ENCODE results near the gene CD3E. TPM values are rescaled to one million over a fixed set of nuclear protein-coding genes. Genes with fewer than 3 reads are reported as not detected.

Gene CD3E
- total and polyA plus RNA-seq, 3 experiments from 2014 or later: 534 to 1,158 (median 541) TPM

- H3K27me3 ChIP-seq (ENCODE audit: insufficient read depth, low read length, poor library complexity, severe bottlenecking): no peaks in the 10 kb centered on the region
- Mint-ChIP-seq H3K9me3 (no peaks in the 10 kb centered on the region), H3K27me3 (peaks cover 0 to 3% of the 10 kb centered on the region in 2 donors), H3K27ac (peak overlapping the region in 2 of 8 donors; percentile 33 to 50), H3K4me1 (peaks cover 11 to 18% (median 13%) of the 10 kb centered on the region in 3 donors), H3K4me3 (no peak overlapping the region), H3K36me3 (peaks cover 0 to 1% (median 0%) of the 10 kb centered on the region in 3 donors)
- peaks cover 8% of the 10 kb centered on the region for H3K4me1 ChIP-seq (ENCODE audit: insufficient read depth, low read length)
- H3K36me3 ChIP-seq (ENCODE audit: insufficient read depth, low read length): no peaks in the 10 kb centered on the region
- no peaks in the 10 kb centered on the region for H3K9me3 ChIP-seq (ENCODE audit: low read length)
- no peak overlapping the region for H3K4me3 ChIP-seq (ENCODE audit: low read length)
- no peak overlapping the region for H3K27ac ChIP-seq (ENCODE audit: low read depth, low read length)
- ChIA-PET CTCF (interaction anchor here (0.8 to 2.4 kb wide), 7 partner anchors 14 to 106 kb away, joined by 3 to 9 read pairs (median 4); no protein-coding TSS in a partner anchor), POLR2A (interaction anchor here (0.7 to 0.8 kb wide), 2 partner anchors 14 to 50 kb away, joined by 3 to 5 read pairs; partner anchors contain the start of gene MPZL2)
- no peak for DNase-seq
Observed at GRCh38 chr11:118277312-118277711, 27.2 kb upstream of the CD3E start.

DNA sequence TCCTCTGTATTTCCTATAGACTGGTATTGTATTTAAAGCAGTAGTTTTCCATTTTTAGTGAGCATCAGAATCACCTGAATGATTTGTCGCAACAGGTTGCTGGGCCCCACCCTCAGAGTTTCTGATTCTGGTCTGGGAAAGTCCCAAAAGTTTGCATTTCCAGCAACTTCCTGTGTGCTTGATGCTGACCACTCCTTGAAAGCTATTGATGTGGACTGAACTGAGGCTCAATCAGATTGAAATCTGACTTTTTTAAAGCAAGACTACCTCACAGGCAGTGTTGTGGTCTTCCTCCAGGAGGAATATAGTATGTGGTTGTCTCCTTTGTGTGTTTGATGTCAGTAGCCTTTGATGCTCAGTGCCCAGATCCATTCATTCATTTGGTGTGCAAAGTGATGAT lies 23.2 kb upstream of the CD3E start:
- H3K27ac ChIP-seq (ENCODE audit: low read depth, low read length): no peak overlapping the region
- Mint-ChIP-seq H3K27me3 (no peaks in the 10 kb centered on the region), H3K36me3 (no peaks in the 10 kb centered on the region), H3K4me3 (no peak overlapping the region), H3K9me3 (no peaks in the 10 kb centered on the region), H3K27ac (no peak overlapping the region), H3K4me1 (peaks cover 14 to 31% (median 23%) of the 10 kb centered on the region in 3 donors)
- H3K36me3 ChIP-seq (ENCODE audit: insufficient read depth, low read length): no peaks in the 10 kb centered on the region
- DNase-seq: no peak
- H3K4me1 ChIP-seq (ENCODE audit: insufficient read depth, low read length): peaks cover 13% of the 10 kb centered on the region
- H3K27me3 ChIP-seq (ENCODE audit: insufficient read depth, low read length, poor library complexity, severe bottlenecking): no peaks in the 10 kb centered on the region
- H3K9me3 ChIP-seq (ENCODE audit: low read length): no peaks in the 10 kb centered on the region
- CTCF ChIA-PET: interaction anchor here (1.1 kb wide), 1 partner anchor 83 kb away, joined by 5 read pairs; no protein-coding TSS in a partner anchor
- POLR2A ChIA-PET: interaction anchor here (0.7 kb wide), 1 partner anchor 78 kb away, joined by 3 read pairs; no protein-coding TSS in a partner anchor
- H3K4me3 ChIP-seq (ENCODE audit: low read length): no peak overlapping the region

- H3K4me1 ChIP-seq (ENCODE audit: insufficient read depth, low read length): peaks cover 13% of the 10 kb centered on the region
- no peak overlapping the region for H3K27ac ChIP-seq (ENCODE audit: low read depth, low read length)
- CTCF ChIA-PET: interaction anchor here (1.1 to 4.0 kb wide), 3 partner anchors 17 to 84 kb away, joined by 3 to 17 read pairs (median 5); no protein-coding TSS in a partner anchor
- H3K9me3 ChIP-seq (ENCODE audit: low read length): no peaks in the 10 kb centered on the region
- no peak for DNase-seq
- no peaks in the 10 kb centered on the region for H3K36me3 Mint-ChIP-seq
- no peak overlapping the region for H3K4me3 ChIP-seq (ENCODE audit: low read length)
- no peak overlapping the region for H3K27ac Mint-ChIP-seq
- no peaks in the 10 kb centered on the region for H3K36me3 ChIP-seq (ENCODE audit: insufficient read depth, low read length)
- no peaks in the 10 kb centered on the region for H3K27me3 ChIP-seq (ENCODE audit: insufficient read depth, low read length, poor library complexity, severe bottlenecking)
- H3K4me3 Mint-ChIP-seq: no peak overlapping the region
- POLR2A ChIA-PET: no interaction called here
- peaks cover 13 to 23% (median 19%) of the 10 kb centered on the region in 3 donors for H3K4me1 Mint-ChIP-seq
- no peaks in the 10 kb centered on the region for H3K9me3 Mint-ChIP-seq
- H3K27me3 Mint-ChIP-seq: no peaks in the 10 kb centered on the region
Observed at GRCh38 chr11:118282606-118283005, 21.9 kb upstream of the CD3E start.

DNA sequence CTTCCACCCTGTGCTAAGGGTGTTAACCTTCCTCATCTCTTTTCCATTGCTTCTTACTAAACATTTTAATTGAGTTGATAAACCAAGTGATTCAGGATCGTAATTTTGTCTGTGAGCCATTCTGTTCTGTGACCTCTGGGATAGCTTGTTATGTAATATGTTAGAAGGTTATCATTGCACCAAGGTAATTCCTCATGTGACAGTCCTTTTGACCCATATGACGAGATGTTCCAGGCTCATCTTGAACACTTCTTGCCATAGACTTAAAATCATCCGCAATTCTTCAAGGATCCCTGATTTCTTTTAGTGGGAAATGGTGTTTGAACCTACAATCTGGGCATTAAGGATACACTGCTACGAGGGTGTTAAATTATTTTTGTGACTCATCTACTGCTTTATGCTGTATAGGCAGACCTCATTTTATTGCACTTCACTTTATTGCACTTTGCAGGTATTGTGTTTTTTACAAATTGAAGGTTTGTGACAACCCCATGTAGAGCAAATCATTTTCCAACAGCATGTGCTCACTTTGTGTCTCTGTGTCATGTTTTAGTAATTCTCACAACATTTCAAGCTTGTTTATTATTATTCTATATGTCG lies 21.4 kb upstream of the CD3E start:
- Histone ChIP-seq H3K36me3 (ENCODE audit: insufficient read depth, low read length) (no peaks in the 10 kb centered on the region), H3K4me1 (ENCODE audit: insufficient read depth, low read length) (peaks cover 13% of the 10 kb centered on the region), H3K27me3 (ENCODE audit: insufficient read depth, low read length, poor library complexity, severe bottlenecking) (no peaks in the 10 kb centered on the region), H3K9me3 (ENCODE audit: low read length) (no peaks in the 10 kb centered on the region), H3K4me3 (ENCODE audit: low read length) (no peak overlapping the region), H3K27ac (ENCODE audit: low read depth, low read length) (no peak overlapping the region)
- no peaks in the 10 kb centered on the region for H3K36me3 Mint-ChIP-seq
- peak overlapping the region in 3 of 8 donors; percentile 38 to 83 (median 78) for H3K27ac Mint-ChIP-seq
- no peaks in the 10 kb centered on the region for H3K27me3 Mint-ChIP-seq
- H3K4me3 Mint-ChIP-seq: no peak overlapping the region
- POLR2A ChIA-PET: no interaction called here
- DNase-seq: no peak
- H3K9me3 Mint-ChIP-seq: no peaks in the 10 kb centered on the region
- peaks cover 13 to 23% (median 17%) of the 10 kb centered on the region in 3 donors for H3K4me1 Mint-ChIP-seq
- CTCF ChIA-PET: interaction anchor here (1.0 to 4.0 kb wide), 7 partner anchors 12 to 85 kb away, joined by 3 to 17 read pairs (median 4); no protein-coding TSS in a partner anchor

GRCh38 chr11:118283756-118284350 lies 20.7 kb upstream of the CD3E start:
- Histone ChIP-seq H3K36me3 (ENCODE audit: insufficient read depth, low read length) (no peaks in the 10 kb centered on the region), H3K27ac (ENCODE audit: low read depth, low read length) (no peak overlapping the region), H3K9me3 (ENCODE audit: low read length) (no peaks in the 10 kb centered on the region), H3K4me1 (ENCODE audit: insufficient read depth, low read length) (peaks cover 13% of the 10 kb centered on the region), H3K27me3 (ENCODE audit: insufficient read depth, low read length, poor library complexity, severe bottlenecking) (no peaks in the 10 kb centered on the region), H3K4me3 (ENCODE audit: low read length) (no peak overlapping the region)
- Mint-ChIP-seq H3K36me3 (no peaks in the 10 kb centered on the region), H3K27me3 (no peaks in the 10 kb centered on the region), H3K27ac (peak overlapping the region in 7 of 8 donors; percentile 13 to 83 (median 38)), H3K9me3 (no peaks in the 10 kb centered on the region), H3K4me1 (peaks cover 13 to 23% (median 17%) of the 10 kb centered on the region in 3 donors), H3K4me3 (no peak overlapping the region)
- no peak for DNase-seq
- ChIA-PET CTCF (interaction anchor here (1.0 to 4.0 kb wide), 6 partner anchors 11 to 85 kb away, joined by 3 to 17 read pairs (median 4); no protein-coding TSS in a partner anchor), POLR2A (no interaction called here)

GRCh38 chr11:118286545-118286944 lies 18.0 kb upstream of the CD3E start:
- Mint-ChIP-seq H3K36me3 (no peaks in the 10 kb centered on the region), H3K4me1 (peaks cover 14 to 27% (median 19%) of the 10 kb centered on the region in 3 donors), H3K9me3 (peaks cover 0 to 3% (median 0%) of the 10 kb centered on the region in 5 donors), H3K27me3 (no peaks in the 10 kb centered on the region), H3K27ac (no peak overlapping the region), H3K4me3 (no peak overlapping the region)
- no peaks in the 10 kb centered on the region for H3K9me3 ChIP-seq (ENCODE audit: low read length)
- ChIA-PET POLR2A (interaction anchor here (0.7 kb wide), 1 partner anchor 241 kb away, joined by 4 read pairs; the partner anchor contains the start of gene TTC36), CTCF (interaction anchor here (1.5 kb wide), 1 partner anchor 88 kb away, joined by 5 read pairs; no protein-coding TSS in a partner anchor)
- peaks cover 11% of the 10 kb centered on the region for H3K4me1 ChIP-seq (ENCODE audit: insufficient read depth, low read length)
- no peaks in the 10 kb centered on the region for H3K36me3 ChIP-seq (ENCODE audit: insufficient read depth, low read length)
- H3K27ac ChIP-seq (ENCODE audit: low read depth, low read length): no peak overlapping the region
- DNase-seq: no peak
- no peak overlapping the region for H3K4me3 ChIP-seq (ENCODE audit: low read length)
- no peaks in the 10 kb centered on the region for H3K27me3 ChIP-seq (ENCODE audit: insufficient read depth, low read length, poor library complexity, severe bottlenecking)

DNA sequence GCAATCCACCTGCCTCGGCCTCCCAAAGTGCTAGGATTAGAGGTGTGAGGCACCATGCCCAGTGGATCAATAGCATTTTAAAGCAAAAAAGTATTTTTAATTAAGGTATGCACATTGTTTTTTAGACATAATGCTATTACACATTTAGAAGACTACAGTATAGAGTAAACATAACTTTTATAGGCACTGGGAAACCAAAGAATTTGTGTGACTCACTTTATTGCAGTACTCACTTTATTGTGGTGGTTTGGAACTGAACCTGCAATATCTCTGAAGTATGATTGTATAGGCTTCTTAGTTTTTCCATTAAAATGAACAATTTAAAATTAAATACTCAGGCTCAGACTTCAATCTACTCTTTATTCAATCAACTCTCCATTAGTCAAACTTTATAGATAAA lies 17.5 kb upstream of the CD3E start:
- H3K27me3 Mint-ChIP-seq: no peaks in the 10 kb centered on the region
- H3K36me3 Mint-ChIP-seq: no peaks in the 10 kb centered on the region
- no peak for DNase-seq
- no peaks in the 10 kb centered on the region for H3K27me3 ChIP-seq (ENCODE audit: insufficient read depth, low read length, poor library complexity, severe bottlenecking)
- ChIA-PET CTCF (interaction anchor here (1.5 kb wide), 1 partner anchor 89 kb away, joined by 5 read pairs; no protein-coding TSS in a partner anchor), POLR2A (interaction anchor here (0.7 kb wide), 1 partner anchor 240 kb away, joined by 4 read pairs; the partner anchor contains the start of gene TTC36)
- H3K27ac ChIP-seq (ENCODE audit: low read depth, low read length): no peak overlapping the region
- H3K4me1 ChIP-seq (ENCODE audit: insufficient read depth, low read length): peaks cover 11% of the 10 kb centered on the region
- H3K9me3 ChIP-seq (ENCODE audit: low read length): no peaks in the 10 kb centered on the region
- no peaks in the 10 kb centered on the region for H3K36me3 ChIP-seq (ENCODE audit: insufficient read depth, low read length)
- H3K4me1 Mint-ChIP-seq: peaks cover 12 to 25% (median 18%) of the 10 kb centered on the region in 3 donors
- H3K4me3 Mint-ChIP-seq: no peak overlapping the region
- no peak overlapping the region for H3K4me3 ChIP-seq (ENCODE audit: low read length)
- peaks cover 0 to 3% (median 0%) of the 10 kb centered on the region in 5 donors for H3K9me3 Mint-ChIP-seq
- H3K27ac Mint-ChIP-seq: no peak overlapping the region
